OCI-LY7 (cell line): ENCODE results near the gene EID3.

Experiments
- CTCF ChIP-seq: fragments of 200-600 bp; sonication (generic); conservative IDR thresholded peaks from 2 replicates; pipeline ENCODE4 v1.5.1; 2014; ENCODE audit warnings: mild to moderate bottlenecking, antibody characterized with exemption, low read length, moderate library complexity, mixed read lengths
- EZH2phosphoT487 ChIP-seq: fragments of 200-600 bp; sonication (generic); IDR thresholded peaks from 2 replicates; pipeline ENCODE4 v1.6.1; 2018; ENCODE audit warnings: low read depth, borderline replicate concordance, mild to moderate bottlenecking, mixed run types, antibody characterized with exemption, low read length, moderate library complexity, mixed read lengths

- TF ChIP-seq CTCF (no peak), EZH2phosphoT487 (no peak)
Observed at GRCh38 chr12:104306376-104306775, 2.8 kb downstream of the EID3 start.
